Psoas muscle (tissue), 8 donors: Measurements from ENCODE around the gene CSTA. TPM values are rescaled to one million over a fixed set of nuclear protein-coding genes. Genes with fewer than 3 reads are reported as not detected.

ENCODE experiments used
- ATAC-seq, 4 donors: fragments of 200-7000 bp; cut with Tn5 transposase; one replicate each; pipeline ENCODE4 v1.9.1; 2020; ENCODE audit warnings: moderate library complexity in 3 of 4, mild to moderate bottlenecking in 2 of 4
- DNase-seq, 2 donors: peaks; one replicate each; pipeline ENCODE4 v3.0.0-alpha.2; 2020
- H3K27ac ChIP-seq: fragments of 200-600 bp; one replicate; pipeline ENCODE4 v1.8.0; 2022
- H3K27me3 ChIP-seq, 3 donors: fragments of 200-600 bp in 1 of 3; one replicate each; pipeline versions ENCODE4 v1.6.1 to v1.8.0; 2013 to 2022; ENCODE audit warnings: low read length in 2 of 3, mild to moderate bottlenecking in 2 of 3, moderate library complexity in 1 of 3; ENCODE audit not compliant: insufficient read depth in 3 of 3
- H3K36me3 ChIP-seq, 2 donors: fragments of 200-600 bp in 1 of 2; one replicate each; pipeline versions ENCODE4 v1.6.1 to v1.8.0; 2013 to 2022; ENCODE audit warnings: low read depth in 1 of 2, mild to moderate bottlenecking in 1 of 2, moderate library complexity in 1 of 2; ENCODE audit not compliant: insufficient read depth in 1 of 2
- H3K4me1 ChIP-seq: fragments of 200-600 bp; one replicate; pipeline ENCODE4 v1.8.0; 2022
- H3K4me3 ChIP-seq: fragments of 200-600 bp; one replicate; pipeline ENCODE4 v1.8.0; 2022; ENCODE audit warnings: mild to moderate bottlenecking
- H3K9me3 ChIP-seq: fragments of 200-600 bp; one replicate; pipeline ENCODE4 v1.8.0; 2022
- CTCF ChIP-seq: fragments of 200-600 bp; IDR thresholded peaks from one replicate; pipeline ENCODE4 v1.8.0; 2022; ENCODE audit warnings: antibody characterized with exemption
- WGBS, 3 donors: extraction: QIAGEN DNeasy Blood & Tissue Kit; methylation state at CpG; one replicate each; pipeline versions ENCODE4 v1.1.6 to v1.1.7; 2013; 5-methylcytosine and 5-hydroxymethylcytosine counted together
- intact Hi-C, 2 donors: fragments of 100-400 bp; cut with DNase I; formaldehyde crosslinking; loops; one replicate each; pipeline versions ENCODE4 v1.11.0 to v1.14.2; 2022
- polyA plus RNA-seq, 3 donors: library from polyadenylated mRNA; stranded (reverse); fragments of 200-250 nt; gene quantifications; one replicate each; pipeline ENCODE4 v1.2.3, GENCODE V29; 2013
- total RNA-seq, 4 donors: library from RNA; stranded (reverse); fragmentation: NEBNext Ultra II Directional in 2 of 4; extraction: Animal tissue kit (Norgen Biotek cat#: 25700) in 2 of 4; gene quantifications; one replicate each; pipeline versions ENCODE4 v1.2.1 to v1.2.4, GENCODE V29; 2021 to 2023
- donor health status: healthy with polysubstance abuse.
- donor health status: DM: no; HTN: no; CAD: no; lungs with moderate emphysema.
- donor health status: Bipolar disorder and iron deficiency.
- donor health status: healthy.
- donor health status: DM: yes; HTN: yes; CAD: no.
- donor health status: DM: no; HTN: no; CAD: no.
- donor health status: DM: no; HTN: no; CAD: no.
- donor health status: DM: yes; HTN: yes; CAD: no.

Gene CSTA
- total and polyA plus RNA-seq, 7 donors = 0.40 to 3.3 (median 0.83) TPM

- H3K27ac ChIP-seq = peak within 1 kb of the TSS; percentile 96
- 0% methylated on average over 31 of the region's 31 CpGs for WGBS, 3 donors
- no peak for TF ChIP-seq CTCF
- peak within 1 kb of the TSS; percentile 81 for H3K4me3 ChIP-seq
- H3K36me3 ChIP-seq = peaks cover 0 to 7% of the 10 kb centered on the region in 2 donors
- DNase-seq (peak; percentile 89 to 92), ATAC-seq (peak; percentile 82 to 89 (median 86))
- no peaks in the 10 kb centered on the region for H3K27me3 ChIP-seq
- intact Hi-C loops = loop anchor here in 1 of 2 donors (10.0 kb wide), 2 partner anchors 548 to 838 kb away; partner anchors contain the start of genes EAF2, IQCB1 and POLQ
- peaks cover 17% of the 10 kb centered on the region for H3K4me1 ChIP-seq
- H3K9me3 ChIP-seq = no peaks in the 10 kb centered on the region
Observed at GRCh38 chr3:122382888-122383666, 58.0 kb downstream of the CSTA start, which contains the start of gene MIX23. MIX23 (minus strand) TSS chr3:122383231; CDS start chr3:122383224, 7 bp downstream.

GRCh38 chr3:122383771-122384697, 59.0 kb downstream of the CSTA start, which contains the start of gene FAM162A:
FAM162A (plus strand) TSS chr3:122384182; CDS start chr3:122384266, 84 bp downstream.
- H3K36me3 ChIP-seq = no peaks in the 10 kb centered on the region
- peak within 1 kb of the TSS; percentile 81 for H3K4me3 ChIP-seq
- peak within 1 kb of the TSS; percentile 96 for H3K27ac ChIP-seq
- ATAC-seq (peak; percentile 96 to 98 (median 96)), DNase-seq (peak; percentile 95 to 97)
- H3K9me3 ChIP-seq = no peaks in the 10 kb centered on the region
- WGBS, 3 donors = 0 to 1% (median 0%) methylated on average over 39 to 52 of the region's 52 CpGs
- peaks cover 17% of the 10 kb centered on the region for H3K4me1 ChIP-seq
- intact Hi-C loops = loop anchor here in 1 of 2 donors (10.0 kb wide), 2 partner anchors 549 to 839 kb away; partner anchors contain the start of genes EAF2, IQCB1 and POLQ
- TF ChIP-seq CTCF = peak; percentile 49
- H3K27me3 ChIP-seq = no peaks in the 10 kb centered on the region

- intact Hi-C loops = loop anchor here in 1 of 2 donors (10.0 kb wide), 2 partner anchors 553 to 843 kb away; partner anchors contain the start of genes EAF2, IQCB1 and POLQ
- Histone ChIP-seq H3K27me3 (no peaks in the 10 kb centered on the region), H3K4me1 (peaks cover 7% of the 10 kb centered on the region), H3K9me3 (no peaks in the 10 kb centered on the region), H3K27ac (no peak overlapping the region), H3K36me3 (no peaks in the 10 kb centered on the region), H3K4me3 (no peak overlapping the region)
- ATAC-seq = no peak
- no peak for TF ChIP-seq CTCF
- no peak for DNase-seq
- 73 to 89% (median 74%) methylated on average over 3 of the region's 3 CpGs for WGBS, 3 donors
Observed at GRCh38 chr3:122387709-122388108, 62.7 kb downstream of the CSTA start.

GRCh38 chr3:122389197-122389596, 64.1 kb downstream of the CSTA start:
- Histone ChIP-seq H3K9me3 (no peaks in the 10 kb centered on the region), H3K4me3 (no peak overlapping the region), H3K36me3 (peaks cover 0 to 5% of the 10 kb centered on the region in 2 donors), H3K27me3 (no peaks in the 10 kb centered on the region), H3K4me1 (peaks cover 7% of the 10 kb centered on the region), H3K27ac (no peak overlapping the region)
- intact Hi-C loops = loop anchor here in 1 of 2 donors (10.0 kb wide), 2 partner anchors 554 to 844 kb away; partner anchors contain the start of genes EAF2, IQCB1 and POLQ
- DNase-seq = no peak
- ATAC-seq = no peak
- no peak for TF ChIP-seq CTCF
